Ishikawa (cell line): Measurements from ENCODE around the gene ANO9.

Source experiments
- CEBPB ChIP-seq: IDR thresholded peaks from 2 replicates; pipeline ENCODE4 v1.6.1; 2012
- CREB1 ChIP-seq: IDR thresholded peaks from 2 replicates; pipeline ENCODE4 v1.6.1; 2012; ENCODE audit warnings: low read depth
- EGR1 ChIP-seq: IDR thresholded peaks from 2 replicates; pipeline ENCODE4 v1.6.1; 2012
- EP300 ChIP-seq: IDR thresholded peaks from 2 replicates; pipeline ENCODE4 v1.6.1; 2012; ENCODE audit warnings: borderline replicate concordance
- FOXM1 ChIP-seq: IDR thresholded peaks from 2 replicates; pipeline ENCODE4 v1.6.1; 2012; ENCODE audit warnings: low read depth, borderline replicate concordance
- MAX ChIP-seq: IDR thresholded peaks from 2 replicates; pipeline ENCODE4 v1.6.1; 2012
- NFIC ChIP-seq: IDR thresholded peaks from 2 replicates; pipeline ENCODE4 v1.6.1; 2012
- RAD21 ChIP-seq: IDR thresholded peaks from 2 replicates; pipeline ENCODE4 v1.6.1; 2012; ENCODE audit warnings: low read depth
- REST ChIP-seq: IDR thresholded peaks from 2 replicates; pipeline ENCODE4 v1.6.1; 2012; ENCODE audit warnings: low read depth, mild to moderate bottlenecking
- TAF1 ChIP-seq: IDR thresholded peaks from 2 replicates; pipeline ENCODE4 v1.6.1; 2012; ENCODE audit warnings: low read depth, mild to moderate bottlenecking
- TCF12 ChIP-seq: IDR thresholded peaks from 2 replicates; pipeline ENCODE4 v1.6.1; 2012; ENCODE audit warnings: low read depth
- TEAD4 ChIP-seq: IDR thresholded peaks from 2 replicates; pipeline ENCODE4 v1.6.1; 2012
- USF1 ChIP-seq: IDR thresholded peaks from 2 replicates; pipeline ENCODE4 v1.6.1; 2012
- YY1 ChIP-seq: IDR thresholded peaks from 2 replicates; pipeline ENCODE4 v1.6.1; 2012; ENCODE audit warnings: low read depth
- ZBTB7A ChIP-seq: IDR thresholded peaks from 2 replicates; pipeline ENCODE4 v1.6.1; 2012; ENCODE audit warnings: low read depth

The ANO9 gene

GRCh38 chr11:449889-450808 lies 8.3 kb upstream of the ANO9 start, which contains the start of gene PTDSS2:
PTDSS2 (plus strand) TSS chr11:450279; CDS start chr11:450456, 177 bp downstream.
- TF ChIP-seq MAX (peak; percentile 72; the same call in 1 of the 2 replicates), RAD21 (no peak), REST (no peak), YY1 (peak; percentile 68), EGR1 (0 out of 2 replicates have a peak, but pooled peaks have one; percentile 11), ZBTB7A (peak; percentile 99), CREB1 (peak; percentile 83), NFIC (0 out of 2 replicates have a peak, but pooled peaks have one; percentile 14), TEAD4 (peak; percentile 59; the same call in 1 of the 2 replicates), TCF12 (peak; percentile 79), FOXM1 (no peak), CEBPB (no peak), USF1 (0 out of 2 replicates have a peak, but pooled peaks have one; percentile 28), EP300 (peak; percentile 48; the same call in 1 of the 2 replicates), TAF1 (peak; percentile 51)

GRCh38 chr11:447923-448731 lies 6.3 kb upstream of the ANO9 start:
- no peak for TF ChIP-seq TCF12
- TF ChIP-seq CREB1 = 0 out of 2 replicates have a peak, but pooled peaks have one; percentile 56
- TF ChIP-seq REST = no peak
- TF ChIP-seq ZBTB7A = peak; percentile 35; the same call in 1 of the 2 replicates
- TF ChIP-seq TEAD4 = peak; percentile 73
- peak; percentile 82 for TF ChIP-seq USF1
- TF ChIP-seq NFIC = peak; percentile 83
- TF ChIP-seq RAD21 = peak; percentile 80
- TF ChIP-seq MAX = peak; percentile 86

GRCh38 chr11:446891-447290 lies 5.1 kb upstream of the ANO9 start:
- no peak for TF ChIP-seq TAF1
- no peak for TF ChIP-seq CEBPB
- TF ChIP-seq EGR1 = no peak
- TF ChIP-seq USF1 = no peak
- no peak for TF ChIP-seq CREB1

GRCh38 chr11:445765-446588 lies 4.2 kb upstream of the ANO9 start:
- no peak for TF ChIP-seq EGR1
- no peak for TF ChIP-seq YY1
- TF ChIP-seq TAF1 = no peak
- TF ChIP-seq TCF12 = no peak
- no peak for TF ChIP-seq CREB1
- no peak for TF ChIP-seq NFIC
- no peak for TF ChIP-seq ZBTB7A
